SU-DHL-6 (cell line): Measurements from ENCODE around the gene COPS3.

ENCODE experiments used
- H2AFZ ChIP-seq: fragments of 200-600 bp; sonication (generic); 2 replicates; pipeline ENCODE4 v1.6.1; 2014; ENCODE audit warnings: low read depth, mild to moderate bottlenecking, moderate library complexity, mixed read lengths, antibody characterized with exemption, low read length; ENCODE audit not compliant: severe bottlenecking
- H3F3A ChIP-seq: fragments of 200-600 bp; shearing (Covaris generic); 2 replicates; pipeline ENCODE4 v1.6.0; 2016; ENCODE audit warnings: antibody characterized with exemption, mild to moderate bottlenecking; ENCODE audit not compliant: insufficient read depth
- H3K27ac ChIP-seq: fragments of 200-600 bp; sonication (generic); 2 replicates; pipeline ENCODE4 v1.5.1; 2016; ENCODE audit warnings: low read depth, mild to moderate bottlenecking, low read length, moderate library complexity, mixed read lengths
- H3K27me3 ChIP-seq: fragments of 200-600 bp; sonication (generic), shearing (Covaris generic); 2 replicates; pipeline ENCODE4 v1.6.0; 2014; ENCODE audit warnings: mild to moderate bottlenecking, low read length
- H3K36me3 ChIP-seq: fragments of 200-600 bp; sonication (generic); 2 replicates; pipeline ENCODE4 v1.6.1; 2014; ENCODE audit warnings: mild to moderate bottlenecking, low read length, mixed read lengths
- H3K4me2 ChIP-seq: fragments of 300-600, 200-600 bp; shearing (Covaris generic), sonication (generic); 2 replicates; pipeline ENCODE4 v1.6.0; 2014; ENCODE audit warnings: low read length, low read depth, mild to moderate bottlenecking; ENCODE audit not compliant: poor library complexity, severe bottlenecking
- H3K4me3 ChIP-seq: fragments of 200-600 bp; sonication (generic); 2 replicates; pipeline ENCODE4 v1.5.1; 2014; ENCODE audit warnings: antibody characterized with exemption, low read length, mild to moderate bottlenecking, mixed read lengths; ENCODE audit not compliant: insufficient read depth, poor library complexity, severe bottlenecking
- H3K79me2 ChIP-seq: fragments of 200-600 bp; sonication (generic); 2 replicates; pipeline ENCODE4 v1.6.1; 2014; ENCODE audit warnings: mild to moderate bottlenecking, low read length, moderate library complexity; ENCODE audit not compliant: insufficient read depth
- H3K9ac ChIP-seq: fragments of 200-600 bp; sonication (generic); 2 replicates; pipeline ENCODE4 v1.7.0; 2014; ENCODE audit warnings: mild to moderate bottlenecking, low read length
- H3K9me2 ChIP-seq: fragments of 200-600 bp; sonication (generic); replicated peaks from 2 replicates; pipeline ENCODE4 v1.6.1; 2014; ENCODE audit warnings: low read length; ENCODE audit not compliant: insufficient read depth
- H3K9me3 ChIP-seq: fragments of 200-600 bp; sonication (generic); 2 replicates; pipeline ENCODE4 v1.6.1; 2014; ENCODE audit warnings: low read length, mixed read lengths; ENCODE audit not compliant: insufficient read depth
- H4K20me1 ChIP-seq: fragments of 200-600 bp; sonication (generic); 2 replicates; pipeline ENCODE4 v1.6.1; 2014; ENCODE audit warnings: low read depth, mild to moderate bottlenecking, antibody characterized with exemption, low read length, moderate library complexity, mixed read lengths
- EZH2phosphoT487 ChIP-seq: fragments of 200-600 bp; sonication (generic), shearing (Covaris generic); conservative IDR thresholded peaks from 2 replicates; pipeline ENCODE4 v1.6.1; 2018; ENCODE audit warnings: mild to moderate bottlenecking, antibody characterized with exemption, low read length, moderate library complexity, mixed read lengths
- TF ChIP-seq, protein P1 (sequence below): fragments of 200-600 bp; sonication (generic); IDR thresholded peaks from one replicate; pipeline ENCODE4 v1.5.1; 2017; ENCODE audit warnings: antibody characterized with exemption, mild to moderate bottlenecking, low read length, moderate library complexity; ENCODE audit not compliant: insufficient read depth, poor library complexity, severe bottlenecking

Gene COPS3

DNA sequence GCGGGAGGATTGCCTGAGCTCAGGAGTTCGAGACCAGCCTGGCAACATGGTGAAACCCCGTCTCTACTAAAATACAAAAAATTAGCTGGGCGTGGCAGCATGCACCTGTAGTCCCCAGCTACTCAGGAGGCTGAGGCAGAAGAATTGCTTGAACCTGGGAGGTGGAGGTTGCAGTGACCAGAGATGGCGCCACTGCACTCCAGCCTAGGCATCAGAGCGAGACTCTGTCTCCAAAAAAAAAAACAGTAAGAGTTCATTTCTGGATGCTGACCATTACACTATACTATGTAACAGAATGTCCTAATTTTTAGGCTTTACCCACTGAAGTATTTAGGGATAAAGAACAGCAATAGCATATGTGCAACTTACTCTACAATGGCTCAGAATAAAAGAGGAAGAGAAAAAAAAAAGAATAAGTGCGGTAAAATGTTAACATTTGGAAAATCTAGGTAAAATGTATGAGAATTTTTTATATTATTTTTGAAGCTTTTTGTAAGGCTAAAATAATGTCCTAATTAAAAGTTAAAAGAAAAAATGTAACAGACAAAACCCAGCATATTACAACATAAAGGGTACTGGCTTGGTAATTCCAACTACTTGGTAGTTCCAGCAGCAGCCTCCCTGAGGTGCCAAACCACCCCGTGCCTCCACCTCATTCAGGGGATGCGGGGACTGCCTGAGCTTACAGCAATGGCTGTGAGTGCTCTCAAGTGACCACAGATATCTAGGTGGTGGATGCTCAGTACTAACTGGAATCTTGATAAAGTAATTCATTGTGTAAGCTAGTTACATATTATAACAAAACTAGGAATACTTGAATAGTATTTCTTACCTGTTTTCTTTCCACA, 10.9 kb downstream of the COPS3 start:
- no peaks in the 10 kb centered on the region for H3K9me3 ChIP-seq
- H4K20me1 ChIP-seq = 0 out of 2 replicates have a peak, but pooled peaks cover 4% of the 10 kb centered on the region
- no peak overlapping the region for H3K9ac ChIP-seq
- H3K27ac ChIP-seq = no peak overlapping the region
- H3K27me3 ChIP-seq = no peaks in the 10 kb centered on the region
- H3K9me2 ChIP-seq = no peaks in the 10 kb centered on the region
- no peak overlapping the region for H3K4me2 ChIP-seq
- TF ChIP-seq, protein P1, sequence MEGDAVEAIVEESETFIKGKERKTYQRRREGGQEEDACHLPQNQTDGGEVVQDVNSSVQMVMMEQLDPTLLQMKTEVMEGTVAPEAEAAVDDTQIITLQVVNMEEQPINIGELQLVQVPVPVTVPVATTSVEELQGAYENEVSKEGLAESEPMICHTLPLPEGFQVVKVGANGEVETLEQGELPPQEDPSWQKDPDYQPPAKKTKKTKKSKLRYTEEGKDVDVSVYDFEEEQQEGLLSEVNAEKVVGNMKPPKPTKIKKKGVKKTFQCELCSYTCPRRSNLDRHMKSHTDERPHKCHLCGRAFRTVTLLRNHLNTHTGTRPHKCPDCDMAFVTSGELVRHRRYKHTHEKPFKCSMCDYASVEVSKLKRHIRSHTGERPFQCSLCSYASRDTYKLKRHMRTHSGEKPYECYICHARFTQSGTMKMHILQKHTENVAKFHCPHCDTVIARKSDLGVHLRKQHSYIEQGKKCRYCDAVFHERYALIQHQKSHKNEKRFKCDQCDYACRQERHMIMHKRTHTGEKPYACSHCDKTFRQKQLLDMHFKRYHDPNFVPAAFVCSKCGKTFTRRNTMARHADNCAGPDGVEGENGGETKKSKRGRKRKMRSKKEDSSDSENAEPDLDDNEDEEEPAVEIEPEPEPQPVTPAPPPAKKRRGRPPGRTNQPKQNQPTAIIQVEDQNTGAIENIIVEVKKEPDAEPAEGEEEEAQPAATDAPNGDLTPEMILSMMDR = no peak
- no peak for TF ChIP-seq EZH2phosphoT487
- H3F3A ChIP-seq = peaks cover 4% of the 10 kb centered on the region; the same call in 1 of the 2 replicates
- H3K36me3 ChIP-seq = peaks cover 42% of the 10 kb centered on the region
- peaks cover 29% of the 10 kb centered on the region for H3K79me2 ChIP-seq
- no peak overlapping the region for H3K4me3 ChIP-seq
- H2AFZ ChIP-seq = no peak overlapping the region

DNA sequence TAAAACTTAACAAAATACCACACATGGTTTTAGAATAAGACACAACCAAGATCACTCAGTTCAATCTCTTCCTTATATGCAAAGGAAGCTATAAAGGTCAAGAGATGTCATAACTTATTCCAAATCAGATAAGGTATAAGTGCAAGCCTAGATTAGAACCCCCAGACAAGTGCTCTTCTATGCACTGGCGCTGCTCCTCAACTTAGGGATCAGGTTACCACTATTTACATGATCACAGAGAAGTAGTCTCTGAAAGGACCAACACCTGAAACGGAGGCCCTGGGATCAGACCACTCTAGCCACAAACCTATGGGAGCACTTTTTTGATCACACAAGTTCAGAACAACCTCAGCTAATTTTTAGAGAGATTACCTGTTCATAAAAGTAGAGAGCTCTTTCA, 16.6 kb downstream of the COPS3 start:
- no peak overlapping the region for H3K4me2 ChIP-seq
- no peaks in the 10 kb centered on the region for H3K9me2 ChIP-seq
- H4K20me1 ChIP-seq = no peaks in the 10 kb centered on the region
- no peaks in the 10 kb centered on the region; the same call in 1 of the 2 replicates for H3K79me2 ChIP-seq
- H3K27me3 ChIP-seq = no peaks in the 10 kb centered on the region
- no peak overlapping the region for H3K9ac ChIP-seq
- no peak overlapping the region for H2AFZ ChIP-seq
- H3F3A ChIP-seq = no peaks in the 10 kb centered on the region
- no peak overlapping the region for H3K27ac ChIP-seq
- H3K36me3 ChIP-seq = peaks cover 43% of the 10 kb centered on the region
- TF ChIP-seq, protein P1 = no peak
- no peak for TF ChIP-seq EZH2phosphoT487
- H3K9me3 ChIP-seq = no peaks in the 10 kb centered on the region
- no peak overlapping the region for H3K4me3 ChIP-seq

DNA sequence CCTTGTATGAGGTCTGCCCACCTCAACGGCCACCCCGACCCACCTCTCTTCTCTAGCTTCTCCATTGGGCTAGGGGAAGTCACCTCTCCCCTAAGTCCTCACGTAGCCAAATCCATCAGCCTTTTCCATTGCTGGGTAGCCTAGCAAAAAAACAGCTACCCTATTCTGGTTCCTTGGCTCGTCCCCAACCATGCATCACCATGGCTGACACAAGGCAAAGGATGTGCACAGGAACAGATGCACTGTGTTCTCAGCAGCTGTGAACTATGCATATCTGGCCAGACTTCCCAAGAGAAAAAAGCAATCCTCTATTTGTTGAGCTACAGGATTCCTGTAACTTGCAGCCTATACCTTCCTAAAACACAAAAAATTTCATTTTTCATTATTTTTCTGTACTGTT, 22.0 kb downstream of the COPS3 start:
- no peak overlapping the region for H3K27ac ChIP-seq
- no peak overlapping the region for H3K4me3 ChIP-seq
- TF ChIP-seq EZH2phosphoT487 = no peak
- TF ChIP-seq, protein P1 = no peak
- no peaks in the 10 kb centered on the region for H3F3A ChIP-seq
- H3K9ac ChIP-seq = no peak overlapping the region
- H2AFZ ChIP-seq = no peak overlapping the region
- H3K36me3 ChIP-seq = peaks cover 33% of the 10 kb centered on the region; the same call in 1 of the 2 replicates
- H3K9me3 ChIP-seq = no peaks in the 10 kb centered on the region
- no peaks in the 10 kb centered on the region for H4K20me1 ChIP-seq
- no peak overlapping the region for H3K4me2 ChIP-seq
- H3K27me3 ChIP-seq = no peaks in the 10 kb centered on the region
- H3K79me2 ChIP-seq = no peaks in the 10 kb centered on the region
- H3K9me2 ChIP-seq = no peaks in the 10 kb centered on the region
